ENCODE measurements around the gene FOXN1. TPM values are rescaled to one million over a fixed set of nuclear protein-coding genes. Genes with fewer than 3 reads are reported as not detected.

FOXN1 gene
- total RNA-seq, 5 donors from 2014 or later (not counting 1 experiment from before 2014, with no cell fraction given), result not detected

DNA sequence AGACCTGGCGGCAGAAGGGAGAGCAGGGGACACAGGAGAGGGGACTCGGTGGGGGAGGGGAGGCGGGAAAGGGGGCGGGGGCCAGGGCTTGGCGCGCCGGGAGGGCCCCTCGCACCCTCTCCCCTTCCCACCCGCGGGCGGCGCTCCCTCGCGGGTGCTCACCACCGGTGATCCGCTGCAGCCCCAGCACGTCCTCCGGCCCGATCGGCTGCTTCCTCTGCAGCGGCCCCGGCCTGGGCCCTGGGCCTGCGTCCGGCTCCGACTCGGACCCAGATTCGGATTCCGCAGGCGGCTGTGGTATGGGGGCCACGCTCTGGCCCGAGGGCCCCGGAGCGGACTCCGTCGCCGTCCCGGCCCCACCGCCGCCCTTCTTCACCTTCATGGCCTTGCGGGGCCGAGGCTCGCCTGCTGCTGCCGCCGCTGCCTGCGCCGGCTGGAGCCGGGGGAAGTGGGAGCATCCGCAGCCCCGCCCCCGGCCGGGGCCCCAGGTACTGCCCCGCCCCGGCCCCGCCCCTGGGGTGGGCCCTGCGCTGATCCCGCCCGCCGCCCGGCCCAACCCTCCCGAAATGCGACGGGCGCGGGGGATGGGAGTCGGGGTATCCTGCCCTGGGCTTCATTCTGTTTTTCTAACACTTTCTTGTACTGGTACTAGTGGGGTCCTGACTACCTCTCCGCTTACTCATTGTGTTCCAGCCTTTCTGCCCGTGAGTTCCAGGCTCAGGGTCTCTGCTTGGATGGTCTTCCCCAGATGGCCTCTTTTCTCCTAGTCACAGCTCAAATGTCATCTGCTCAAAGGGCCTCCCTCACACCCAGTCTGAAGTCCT is 46.2 kb downstream of the FOXN1 start, which contains the start of gene UNC119:
Gene UNC119, minus strand, starts transcription at position 449 of the 824 bp plus-strand sequence. Its CDS starts 67 bp downstream, at position 382.
- peaks cover 34 to 53% of the 10 kb centered on the region in 2 experiments for H3K4me1 ChIP-seq (ENCODE audit: control insufficient read depth in 1 of 2, extremely low read depth in 1 of 2, insufficient read depth in 2 of 2, low read length in 2 of 2)
- peak; percentile 48 to 88 (median 73) for DNase-seq
- H3K36me3 Mint-ChIP-seq, result peaks cover 35% of the 10 kb centered on the region
- H3K27me3 ChIP-seq (replicated peaks in 1 of 2; ENCODE audit: control insufficient read depth in 2 of 2, extremely low read depth in 1 of 2, insufficient read depth in 2 of 2, low read length in 1 of 2), result no peaks in the 10 kb centered on the region
- H3K36me3 ChIP-seq (ENCODE audit: control insufficient read depth in 2 of 2, extremely low read depth in 1 of 2, insufficient read depth in 1 of 2, low read length in 1 of 2), result peaks cover 4 to 43% of the 10 kb centered on the region in 2 donors
- peak within 1 kb of the TSS; percentile 52 to 64 for H3K4me3 ChIP-seq (ENCODE audit: control insufficient read depth in 1 of 2, extremely low read depth in 1 of 2, low read length in 1 of 2)
- peak within 1 kb of the TSS; percentile 88 to 97 (median 90) for H3K4me3 Mint-ChIP-seq
- 1% methylated on average over 56 of the region's 67 CpGs for WGBS (ENCODE audit: insufficient coverage)
- no peaks in the 10 kb centered on the region for H3K9me3 ChIP-seq
- ATAC-seq (replicated peaks in 1 of 4), result peak; percentile 77 to 93 (median 88)
- H3K27ac ChIP-seq (ENCODE audit: low read length), result peak within 1 kb of the TSS; percentile 94
- H3K4me1 Mint-ChIP-seq, result peaks cover 48 to 64% (median 52%) of the 10 kb centered on the region in 3 donors
- H3K27ac Mint-ChIP-seq, result peak within 1 kb of the TSS; percentile 90 to 93
- H3K9me3 Mint-ChIP-seq, result no peaks in the 10 kb centered on the region
- ChIA-PET POLR2A (interaction anchor here (0.6 to 0.8 kb wide), 3 partner anchors 14 to 1018 kb away, joined by 3 to 14 read pairs (median 4); no protein-coding TSS in a partner anchor), CTCF (no interaction called here)
- no peaks in the 10 kb centered on the region for H3K27me3 Mint-ChIP-seq

DNA sequence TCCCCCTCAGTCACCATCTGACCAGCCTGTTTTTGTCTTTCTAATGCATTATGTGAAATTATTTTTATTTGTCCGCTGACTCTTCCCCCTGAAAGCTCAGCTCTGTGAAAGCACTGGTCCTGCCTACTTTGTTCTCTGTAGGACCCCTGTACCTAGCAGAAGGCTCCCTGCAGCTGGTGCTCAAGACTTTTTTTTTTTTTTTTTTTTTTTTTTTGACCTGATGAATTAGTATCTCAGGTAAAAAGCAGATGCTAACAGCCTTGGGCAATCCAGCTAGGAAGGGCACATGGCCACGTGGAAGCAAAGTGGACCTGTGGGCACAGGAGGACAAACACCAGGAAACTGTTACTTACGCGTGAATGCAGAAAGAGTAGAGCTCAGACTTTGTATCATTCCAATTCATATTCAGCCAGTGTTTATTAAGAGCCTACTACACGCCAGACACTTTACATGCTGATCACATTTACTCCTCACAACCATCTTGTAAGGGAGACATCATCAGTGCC is 46.9 kb downstream of the FOXN1 start:
- 98% methylated on average over 5 of the region's 5 CpGs for WGBS (ENCODE audit: insufficient coverage)
- peaks cover 4 to 48% of the 10 kb centered on the region in 2 donors for H3K36me3 ChIP-seq (ENCODE audit: control insufficient read depth in 2 of 2, extremely low read depth in 1 of 2, insufficient read depth in 1 of 2, low read length in 1 of 2)
- peaks cover 31 to 47% of the 10 kb centered on the region in 2 experiments for H3K4me1 ChIP-seq (ENCODE audit: control insufficient read depth in 1 of 2, extremely low read depth in 1 of 2, insufficient read depth in 2 of 2, low read length in 2 of 2)
- no peaks in the 10 kb centered on the region for H3K27me3 ChIP-seq (replicated peaks in 1 of 2; ENCODE audit: control insufficient read depth in 2 of 2, extremely low read depth in 1 of 2, insufficient read depth in 2 of 2, low read length in 1 of 2)
- ATAC-seq (replicated peaks in 1 of 4) (no peak), DNase-seq (no peak)
- peak overlapping the region; percentile 25 for H3K4me3 ChIP-seq (ENCODE audit: control insufficient read depth in 1 of 2, extremely low read depth in 1 of 2, low read length in 1 of 2)
- no peaks in the 10 kb centered on the region for H3K9me3 ChIP-seq
- H3K27me3 Mint-ChIP-seq, result no peaks in the 10 kb centered on the region
- ChIA-PET CTCF (interaction anchor here in 1 of 2 donors (0.6 to 0.7 kb wide), 2 partner anchors 142 to 490 kb away, joined by 3 to 13 read pairs; no protein-coding TSS in a partner anchor), POLR2A (interaction anchor here (0.6 to 0.8 kb wide), 3 partner anchors 13 to 1018 kb away, joined by 3 to 14 read pairs (median 4); no protein-coding TSS in a partner anchor)
- peak overlapping the region; percentile 84 to 86 for H3K27ac Mint-ChIP-seq
- peak overlapping the region; percentile 13 for H3K27ac ChIP-seq (ENCODE audit: low read length)
- peaks cover 43 to 57% (median 47%) of the 10 kb centered on the region in 3 donors for H3K4me1 Mint-ChIP-seq
- H3K36me3 Mint-ChIP-seq, result peaks cover 37% of the 10 kb centered on the region
- H3K4me3 Mint-ChIP-seq, result peak overlapping the region; percentile 88 to 97 (median 90)
- no peaks in the 10 kb centered on the region for H3K9me3 Mint-ChIP-seq

DNA sequence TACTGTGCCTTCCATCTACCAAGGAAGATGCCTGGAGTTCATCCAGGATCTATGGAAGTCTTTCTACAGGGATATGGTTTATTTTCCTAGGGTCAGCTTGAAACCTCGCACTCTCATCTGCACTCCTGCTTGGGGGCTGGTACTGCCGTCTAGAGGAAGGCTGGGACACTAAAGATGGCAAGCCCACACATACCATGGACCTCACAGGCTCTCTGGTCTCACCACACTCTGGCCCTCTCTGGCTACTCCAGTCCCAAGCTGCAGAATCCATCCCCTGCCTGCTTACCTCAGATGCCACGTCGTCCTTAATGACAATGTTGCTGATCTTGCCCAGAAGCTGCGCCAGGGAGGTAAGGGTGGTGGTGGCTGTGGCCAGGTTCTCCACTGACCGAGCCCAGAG is 48.4 kb downstream of the FOXN1 start:
- H3K4me1 Mint-ChIP-seq, result peaks cover 28 to 42% (median 32%) of the 10 kb centered on the region in 3 donors
- POLR2A ChIA-PET, result no interaction called here
- peaks cover 4 to 58% of the 10 kb centered on the region in 2 donors for H3K36me3 ChIP-seq (ENCODE audit: control insufficient read depth in 2 of 2, extremely low read depth in 1 of 2, insufficient read depth in 1 of 2, low read length in 1 of 2)
- no peaks in the 10 kb centered on the region for H3K27me3 Mint-ChIP-seq
- H3K36me3 Mint-ChIP-seq, result peaks cover 44% of the 10 kb centered on the region
- H3K9me3 Mint-ChIP-seq, result no peaks in the 10 kb centered on the region
- H3K4me3 ChIP-seq (ENCODE audit: control insufficient read depth in 1 of 2, extremely low read depth in 1 of 2, low read length in 1 of 2), result no peak overlapping the region
- ATAC-seq (replicated peaks in 1 of 4) (no peak), DNase-seq (peak in 1 of 35 experiments; percentile 18)
- 89% methylated on average over 2 of the region's 6 CpGs for WGBS (ENCODE audit: insufficient coverage)
- H3K27ac Mint-ChIP-seq, result peak overlapping the region in 1 of 2 donors; percentile 71
- CTCF ChIA-PET, result no interaction called here
- H3K9me3 ChIP-seq, result no peaks in the 10 kb centered on the region
- no peak overlapping the region for H3K27ac ChIP-seq (ENCODE audit: low read length)
- no peak overlapping the region for H3K4me3 Mint-ChIP-seq
- peaks cover 17 to 32% of the 10 kb centered on the region in 2 experiments for H3K4me1 ChIP-seq (ENCODE audit: control insufficient read depth in 1 of 2, extremely low read depth in 1 of 2, insufficient read depth in 2 of 2, low read length in 2 of 2)
- H3K27me3 ChIP-seq (replicated peaks in 1 of 2; ENCODE audit: control insufficient read depth in 2 of 2, extremely low read depth in 1 of 2, insufficient read depth in 2 of 2, low read length in 1 of 2), result no peaks in the 10 kb centered on the region

DNA sequence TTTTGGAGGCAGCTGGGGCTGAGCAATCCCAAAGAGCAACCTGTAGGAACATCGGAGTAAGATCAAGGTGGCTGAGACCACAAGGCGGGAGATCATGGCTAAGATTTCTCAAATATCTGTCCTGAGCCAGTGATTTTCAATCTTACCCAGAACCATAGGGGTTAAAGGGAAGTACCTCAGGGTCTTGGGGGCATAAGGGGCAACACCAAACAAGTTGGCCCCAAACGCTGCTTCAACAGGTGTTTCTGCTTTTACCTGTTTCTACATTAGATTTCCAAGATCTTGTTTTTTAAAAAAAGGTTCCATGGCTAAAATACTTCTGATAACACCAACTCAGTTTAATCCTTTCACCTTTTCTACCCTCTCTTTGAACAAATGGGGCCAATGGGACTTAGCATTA is 48.9 kb downstream of the FOXN1 start:
- ChIA-PET CTCF (no interaction called here), POLR2A (no interaction called here)
- peaks cover 49% of the 10 kb centered on the region for H3K36me3 Mint-ChIP-seq
- Histone ChIP-seq H3K27ac (ENCODE audit: low read length) (no peak overlapping the region), H3K4me1 (ENCODE audit: control insufficient read depth in 1 of 2, extremely low read depth in 1 of 2, insufficient read depth in 2 of 2, low read length in 2 of 2) (peaks cover 14 to 27% of the 10 kb centered on the region in 2 experiments), H3K9me3 (no peaks in the 10 kb centered on the region), H3K36me3 (ENCODE audit: control insufficient read depth in 2 of 2, extremely low read depth in 1 of 2, insufficient read depth in 1 of 2, low read length in 1 of 2) (peaks cover 4 to 63% of the 10 kb centered on the region in 2 donors), H3K27me3 (replicated peaks in 1 of 2; ENCODE audit: control insufficient read depth in 2 of 2, extremely low read depth in 1 of 2, insufficient read depth in 2 of 2, low read length in 1 of 2) (no peaks in the 10 kb centered on the region), H3K4me3 (ENCODE audit: control insufficient read depth in 1 of 2, extremely low read depth in 1 of 2, low read length in 1 of 2) (no peak overlapping the region)
- ATAC-seq (replicated peaks in 1 of 4) (no peak), DNase-seq (no peak)
- H3K9me3 Mint-ChIP-seq, result no peaks in the 10 kb centered on the region
- WGBS (ENCODE audit: insufficient coverage), result 100% methylated on average over 1 of the region's 3 CpGs
- no peak overlapping the region for H3K4me3 Mint-ChIP-seq
- H3K27me3 Mint-ChIP-seq, result no peaks in the 10 kb centered on the region
- no peak overlapping the region for H3K27ac Mint-ChIP-seq
- peaks cover 24 to 37% (median 27%) of the 10 kb centered on the region in 3 donors for H3K4me1 Mint-ChIP-seq

DNA sequence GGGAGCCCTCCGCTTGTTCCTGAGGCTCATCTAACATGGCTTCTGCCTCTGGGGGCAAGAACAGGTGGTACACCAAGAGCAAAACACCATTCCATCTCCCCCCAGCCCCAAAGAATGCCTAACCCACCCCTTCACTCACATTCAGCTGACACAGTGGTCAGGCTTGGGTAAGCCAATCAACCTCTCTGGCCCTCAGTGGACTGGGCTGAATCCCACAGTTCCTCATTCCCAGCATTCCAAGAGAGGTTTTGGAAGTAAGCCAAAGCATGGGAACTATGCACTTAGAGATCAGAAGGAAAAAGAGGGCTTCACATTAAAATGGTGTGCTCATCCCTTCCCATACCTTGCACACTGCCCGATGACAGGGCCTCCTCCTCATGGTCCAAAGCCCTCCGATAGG is 57.3 kb downstream of the FOXN1 start:
- no peak overlapping the region for H3K4me3 Mint-ChIP-seq
- Histone ChIP-seq H3K36me3 (ENCODE audit: control insufficient read depth in 2 of 2, extremely low read depth in 1 of 2, insufficient read depth in 1 of 2, low read length in 1 of 2) (peaks cover 14 to 46% of the 10 kb centered on the region in 2 donors), H3K27me3 (replicated peaks in 1 of 2; ENCODE audit: control insufficient read depth in 2 of 2, extremely low read depth in 1 of 2, insufficient read depth in 2 of 2, low read length in 1 of 2) (no peaks in the 10 kb centered on the region), H3K9me3 (no peaks in the 10 kb centered on the region), H3K27ac (ENCODE audit: low read length) (no peak overlapping the region), H3K4me1 (ENCODE audit: control insufficient read depth in 1 of 2, extremely low read depth in 1 of 2, insufficient read depth in 2 of 2, low read length in 2 of 2) (peaks cover 0 to 3% of the 10 kb centered on the region in 2 experiments), H3K4me3 (ENCODE audit: control insufficient read depth in 1 of 2, extremely low read depth in 1 of 2, low read length in 1 of 2) (no peak overlapping the region)
- H3K9me3 Mint-ChIP-seq, result no peaks in the 10 kb centered on the region
- ChIA-PET CTCF (no interaction called here), POLR2A (no interaction called here)
- H3K27ac Mint-ChIP-seq, result no peak overlapping the region
- DNase-seq, result no peak
- no peak for ATAC-seq (replicated peaks in 1 of 4)
- 100% methylated on average over 1 of the region's 3 CpGs for WGBS (ENCODE audit: insufficient coverage)
- H3K4me1 Mint-ChIP-seq, result peaks cover 22 to 24% (median 23%) of the 10 kb centered on the region in 3 donors
- peaks cover 36% of the 10 kb centered on the region for H3K36me3 Mint-ChIP-seq
- H3K27me3 Mint-ChIP-seq, result no peaks in the 10 kb centered on the region

DNA sequence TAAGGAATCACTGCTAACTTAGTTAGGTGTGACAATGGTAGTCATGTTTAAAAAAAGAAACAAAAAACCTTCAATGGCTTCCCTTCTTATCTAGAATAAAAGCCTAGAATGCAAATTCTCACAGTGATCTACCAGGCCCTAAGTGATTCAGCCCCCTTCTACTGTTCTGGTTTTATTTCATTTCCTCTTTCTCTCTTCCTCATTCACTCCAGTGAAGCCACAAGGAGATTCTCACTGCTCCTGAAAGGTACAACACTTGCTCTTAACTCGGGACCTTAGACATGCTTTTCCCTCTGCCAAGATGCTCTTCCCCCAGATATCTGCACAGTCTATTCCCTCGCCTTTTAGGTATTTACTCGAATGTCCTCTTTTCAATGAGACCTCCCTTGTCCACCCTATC is 61.5 kb downstream of the FOXN1 start:
- Mint-ChIP-seq H3K36me3 (peaks cover 26% of the 10 kb centered on the region), H3K9me3 (no peaks in the 10 kb centered on the region), H3K4me1 (peaks cover 52 to 56% (median 53%) of the 10 kb centered on the region in 3 donors), H3K27ac (peak overlapping the region; percentile 21 to 71), H3K27me3 (no peaks in the 10 kb centered on the region), H3K4me3 (no peak overlapping the region)
- DNase-seq (no peak), ATAC-seq (replicated peaks in 1 of 4) (no peak)
- Histone ChIP-seq H3K27ac (ENCODE audit: low read length) (no peak overlapping the region), H3K27me3 (replicated peaks in 1 of 2; ENCODE audit: control insufficient read depth in 2 of 2, extremely low read depth in 1 of 2, insufficient read depth in 2 of 2, low read length in 1 of 2) (no peaks in the 10 kb centered on the region), H3K36me3 (ENCODE audit: control insufficient read depth in 2 of 2, extremely low read depth in 1 of 2, insufficient read depth in 1 of 2, low read length in 1 of 2) (peaks cover 8 to 21% of the 10 kb centered on the region in 2 donors), H3K4me3 (ENCODE audit: control insufficient read depth in 1 of 2, extremely low read depth in 1 of 2, low read length in 1 of 2) (no peak overlapping the region), H3K9me3 (no peaks in the 10 kb centered on the region), H3K4me1 (ENCODE audit: control insufficient read depth in 1 of 2, extremely low read depth in 1 of 2, insufficient read depth in 2 of 2, low read length in 2 of 2) (peaks cover 16 to 33% of the 10 kb centered on the region in 2 experiments)
- WGBS (ENCODE audit: insufficient coverage), result 78% methylated on average over 3 of the region's 3 CpGs
- ChIA-PET CTCF (interaction anchor here in 1 of 2 donors (1.2 kb wide), 1 partner anchor 17 kb away, joined by 3 read pairs; no protein-coding TSS in a partner anchor), POLR2A (no interaction called here)

All from T-cell (primary cell).